HUES6 (cell line): ENCODE results near the gene ZNF638.
"Not testable (repeated sequence)": the region's sequence is repeated elsewhere in the genome, so short reads cannot be mapped to it uniquely, and the experiment has no call there.

Source experiments
- H3K27ac ChIP-seq: 2 replicates; pipeline ENCODE4 v1.7.0; 2013; ENCODE audit warnings: low read depth, mild to moderate bottlenecking, low read length, inconsistent platforms
- H3K27me3 ChIP-seq: 2 replicates; pipeline ENCODE4 v1.6.1; 2013; ENCODE audit warnings: low read length; ENCODE audit not compliant: control insufficient read depth, insufficient read depth
- H3K36me3 ChIP-seq: 2 replicates; pipeline ENCODE4 v1.6.1; 2013; ENCODE audit warnings: low read length; ENCODE audit not compliant: control insufficient read depth, insufficient read depth
- H3K4me1 ChIP-seq: 2 replicates; pipeline ENCODE4 v1.6.1; 2013; ENCODE audit warnings: low read length; ENCODE audit not compliant: control insufficient read depth, insufficient read depth
- H3K4me3 ChIP-seq: 2 replicates; pipeline ENCODE4 v1.5.1; 2013; ENCODE audit warnings: low read depth, low read length
- H3K9ac ChIP-seq: one replicate; pipeline ENCODE4 v1.6.1; 2013; ENCODE audit warnings: mild to moderate bottlenecking, low read length
- H3K9me3 ChIP-seq: 2 replicates; pipeline ENCODE4 v1.6.1; 2013; ENCODE audit warnings: low read depth, low read length; ENCODE audit not compliant: control insufficient read depth, insufficient read depth

ZNF638 gene

GRCh38 chr2:71428472-71429383 is 97.1 kb downstream of the ZNF638 start:
- H3K4me1 ChIP-seq = no peaks in the 10 kb centered on the region
- H3K36me3 ChIP-seq = peaks cover 93% of the 10 kb centered on the region
- no peaks in the 10 kb centered on the region for H3K27me3 ChIP-seq
- no peak overlapping the region for H3K27ac ChIP-seq
- no peak overlapping the region for H3K4me3 ChIP-seq
- H3K9ac ChIP-seq = no peak overlapping the region
- no peaks in the 10 kb centered on the region for H3K9me3 ChIP-seq

DNA sequence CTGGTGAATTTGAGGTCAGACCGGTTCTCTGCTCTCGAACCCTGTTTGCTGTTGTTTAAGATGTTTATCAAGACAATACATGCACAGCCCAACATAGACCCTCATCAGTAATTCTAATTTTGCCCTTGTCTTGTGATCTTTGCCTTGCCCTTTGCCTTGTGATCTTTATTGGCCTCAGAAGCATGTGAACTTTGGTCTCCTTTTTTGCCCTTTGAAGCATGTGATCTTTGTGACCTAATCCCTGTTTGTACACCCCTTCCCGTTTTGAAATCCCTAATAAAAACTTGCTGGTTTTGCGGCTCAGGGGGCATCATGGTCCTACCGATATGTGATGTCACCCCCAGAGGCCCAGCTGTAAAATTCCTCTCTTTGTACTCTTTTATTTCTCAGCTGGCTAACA is 113.6 kb downstream of the ZNF638 start:
- not testable (repeated sequence) for H3K4me3 ChIP-seq, H3K4me1 ChIP-seq, H3K36me3 ChIP-seq, H3K27me3 ChIP-seq, H3K9ac ChIP-seq, H3K27ac ChIP-seq, H3K9me3 ChIP-seq

GRCh38 chr2:71446505-71446904 is 114.9 kb downstream of the ZNF638 start:
- Histone ChIP-seq H3K27me3 (no peaks in the 10 kb centered on the region), H3K4me1 (peaks cover 3% of the 10 kb centered on the region), H3K9me3 (no peaks in the 10 kb centered on the region), H3K27ac (no peak overlapping the region), H3K9ac (no peak overlapping the region), H3K36me3 (peaks cover 4% of the 10 kb centered on the region; the same call in 1 of the 2 replicates), H3K4me3 (no peak overlapping the region)

GRCh38 chr2:71449343-71449742 is 117.8 kb downstream of the ZNF638 start:
- H3K9ac ChIP-seq = no peak overlapping the region
- no peak overlapping the region for H3K27ac ChIP-seq
- H3K4me3 ChIP-seq = no peak overlapping the region
- no peaks in the 10 kb centered on the region for H3K9me3 ChIP-seq
- peaks cover 13% of the 10 kb centered on the region for H3K27me3 ChIP-seq
- H3K4me1 ChIP-seq = peaks cover 17% of the 10 kb centered on the region
- H3K36me3 ChIP-seq = no peaks in the 10 kb centered on the region

DNA sequence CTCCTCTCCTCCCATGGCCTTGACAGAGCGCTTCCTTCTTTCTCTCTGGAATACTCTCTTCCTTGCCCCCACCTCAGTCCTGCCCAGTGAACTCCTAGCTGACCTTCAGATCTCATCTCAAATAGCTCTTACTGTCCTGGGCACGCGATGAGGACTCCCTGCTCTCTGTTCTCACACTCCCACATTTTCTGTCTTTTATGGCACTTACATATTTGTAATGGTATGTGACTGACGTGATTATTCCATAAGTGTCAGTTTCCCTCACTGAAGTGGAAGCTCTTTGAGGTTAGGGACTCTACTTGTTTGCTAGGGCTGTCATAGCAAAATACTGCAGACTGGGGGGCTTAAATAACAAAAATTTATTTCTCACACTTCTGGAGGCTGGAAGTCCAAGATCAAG is 120.1 kb downstream of the ZNF638 start:
- peaks cover 22% of the 10 kb centered on the region for H3K27me3 ChIP-seq
- no peak overlapping the region for H3K9ac ChIP-seq
- H3K4me3 ChIP-seq = no peak overlapping the region
- H3K36me3 ChIP-seq = no peaks in the 10 kb centered on the region
- no peaks in the 10 kb centered on the region for H3K9me3 ChIP-seq
- no peak overlapping the region for H3K27ac ChIP-seq
- peaks cover 41% of the 10 kb centered on the region for H3K4me1 ChIP-seq

DNA sequence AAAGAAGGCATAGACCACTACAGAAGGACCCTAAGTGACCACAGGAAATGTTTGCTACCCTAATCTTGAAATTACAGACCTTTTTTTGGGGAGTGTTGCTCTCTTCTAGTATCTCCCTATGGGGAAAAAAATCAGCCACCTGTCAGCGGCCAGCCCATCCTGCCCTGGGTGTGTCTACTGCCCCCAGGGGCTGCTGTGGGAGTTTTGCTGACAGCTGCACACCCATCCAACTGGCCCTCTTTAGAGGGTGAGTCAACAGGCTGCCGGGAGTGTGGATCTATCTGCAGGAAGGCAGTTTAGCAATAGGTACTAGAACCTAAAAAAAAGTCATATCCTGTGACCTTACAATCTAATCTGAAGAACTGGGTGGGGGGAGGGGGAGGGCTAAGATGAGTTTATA is 121.0 kb downstream of the ZNF638 start:
- Histone ChIP-seq H3K36me3 (no peaks in the 10 kb centered on the region), H3K4me3 (0 out of 2 replicates have a peak overlapping the region, but pooled peaks have one; percentile 62), H3K27ac (no peak overlapping the region), H3K9ac (no peak overlapping the region), H3K4me1 (peaks cover 46% of the 10 kb centered on the region), H3K27me3 (peaks cover 22% of the 10 kb centered on the region), H3K9me3 (no peaks in the 10 kb centered on the region)

- peak within 1 kb of the TSS; percentile 50 for H3K9ac ChIP-seq
Observed at GRCh38 chr2:71453404-71454220, 122.0 kb downstream of the ZNF638 start, which contains the start of gene DYSF. TSS of gene DYSF (plus strand) at chr2:71453561.

GRCh38 chr2:71454221-71455010 is 122.8 kb downstream of the ZNF638 start:
- H3K36me3 ChIP-seq = no peaks in the 10 kb centered on the region
- no peaks in the 10 kb centered on the region for H3K9me3 ChIP-seq
- H3K4me3 ChIP-seq = peak overlapping the region; percentile 62
- no peak overlapping the region for H3K27ac ChIP-seq
- peaks cover 46% of the 10 kb centered on the region for H3K4me1 ChIP-seq
- peak overlapping the region; percentile 50 for H3K9ac ChIP-seq
- H3K27me3 ChIP-seq = peaks cover 22% of the 10 kb centered on the region

More at GRCh38 chr2:71453404-71454220, 122.0 kb downstream of the ZNF638 start, which contains the start of gene DYSF:
- H3K9me3 ChIP-seq = no peaks in the 10 kb centered on the region
- no peaks in the 10 kb centered on the region for H3K36me3 ChIP-seq
- H3K4me1 ChIP-seq = peaks cover 46% of the 10 kb centered on the region
- no peak within 1 kb of the TSS; the same call in 1 of the 2 replicates for H3K27ac ChIP-seq
- peak within 1 kb of the TSS; percentile 62 for H3K4me3 ChIP-seq
- peaks cover 22% of the 10 kb centered on the region for H3K27me3 ChIP-seq

DNA sequence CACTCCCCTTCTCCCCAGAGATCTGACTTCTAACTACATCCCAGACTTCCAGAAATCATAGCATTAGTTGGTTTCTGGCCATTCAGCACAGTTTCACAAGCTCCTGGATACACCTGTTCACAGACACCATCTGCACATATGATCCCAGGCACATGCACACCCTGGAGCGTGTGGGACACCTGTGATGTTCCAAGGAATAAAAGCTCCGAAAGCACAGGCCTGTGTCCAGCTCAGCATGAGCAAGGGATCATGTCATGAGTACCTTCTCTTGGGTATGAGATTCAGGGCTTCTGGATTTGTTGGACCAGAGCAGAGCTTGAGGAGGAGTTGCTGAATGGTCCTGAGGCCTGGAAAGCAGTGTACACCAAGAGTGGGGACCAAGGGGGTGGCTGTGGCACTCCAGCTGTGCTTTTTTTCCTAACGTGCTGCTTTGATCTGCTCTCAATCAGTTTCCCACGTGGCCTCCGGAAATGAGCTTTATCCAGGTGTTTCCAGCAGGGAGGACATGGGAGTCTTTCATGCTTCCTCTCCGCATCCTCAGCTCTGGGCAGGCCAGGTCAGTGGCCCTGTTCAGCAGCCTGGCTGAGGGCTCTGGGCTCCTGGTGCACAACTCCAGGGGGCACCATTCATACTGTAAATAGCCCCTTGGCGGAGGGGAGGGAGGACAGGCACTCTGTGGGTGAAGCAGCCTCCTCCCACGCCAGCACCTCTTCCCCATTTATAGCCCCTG is 123.6 kb downstream of the ZNF638 start:
- Histone ChIP-seq H3K4me1 (peaks cover 46% of the 10 kb centered on the region), H3K9me3 (no peaks in the 10 kb centered on the region), H3K4me3 (peak overlapping the region; percentile 27), H3K27me3 (peaks cover 22% of the 10 kb centered on the region), H3K9ac (peak overlapping the region; percentile 75), H3K36me3 (no peaks in the 10 kb centered on the region), H3K27ac (peak overlapping the region; percentile 71)
